OCI-LY7 (cell line): ENCODE results near the gene PSPC1. TPM values are rescaled to one million over a fixed set of nuclear protein-coding genes. Genes with fewer than 3 reads are reported as not detected.

Experiments used
- BruUV-seq: library from RNA; stranded (reverse); fragments of 400-500 nt; replicated peaks from 2 replicates; lab custom pipeline; 2021; lab: Mats Ljungman, UMichigan
- CTCF ChIA-PET: fragments of 300-600 bp; sonication (Branson Sonifier 250); formaldehyde crosslinking; loops from one replicate; lab custom pipeline; 2022; ENCODE audit warnings: antibody characterized with exemption; ENCODE audit not compliant: unreplicated experiment; lab: Charles Lee
- POLR2A ChIA-PET: fragments of 300-600 bp; sonication (Branson Sonifier 250); formaldehyde crosslinking; loops from one replicate; lab custom pipeline; 2022; ENCODE audit warnings: antibody characterized with exemption; lab: Charles Lee
- DNase-seq: peaks from one replicate; pipeline ENCODE4 v3.0.0-alpha.2; 2015; ENCODE audit warnings: low spot score
- H2AFZ ChIP-seq: fragments of 200-600 bp; sonication (generic), shearing (Covaris generic); 2 replicates; pipeline ENCODE4 v1.6.1; 2014; ENCODE audit warnings: mild to moderate bottlenecking, antibody characterized with exemption, low read length, moderate library complexity
- H3K27ac ChIP-seq: fragments of 200-600 bp; sonication (generic); 2 replicates; pipeline ENCODE4 v1.5.1; 2014; ENCODE audit warnings: mixed run types, low read depth, mild to moderate bottlenecking, moderate library complexity, low read length, inconsistent platforms; ENCODE audit not compliant: poor library complexity, severe bottlenecking
- H3K36me3 ChIP-seq: fragments of 200-600 bp; sonication (generic); 2 replicates; pipeline ENCODE4 v1.6.1; 2014; ENCODE audit warnings: mild to moderate bottlenecking, antibody characterized with exemption, low read length, moderate library complexity, mixed read lengths; ENCODE audit not compliant: insufficient read depth
- H3K4me1 ChIP-seq: fragments of 200-600 bp; sonication (generic); 2 replicates; pipeline ENCODE4 v1.5.1; 2014; ENCODE audit warnings: mild to moderate bottlenecking, low read length; ENCODE audit not compliant: insufficient read depth, poor library complexity, severe bottlenecking
- H3K4me2 ChIP-seq: fragments of 200-600 bp; sonication (generic); 2 replicates; pipeline ENCODE4 v1.6.1; 2014; ENCODE audit warnings: mild to moderate bottlenecking, low read length
- H3K4me3 ChIP-seq: fragments of 200-600 bp; sonication (generic); 2 replicates; pipeline ENCODE4 v1.5.1; 2014; ENCODE audit warnings: mild to moderate bottlenecking, low read depth, low read length; ENCODE audit not compliant: poor library complexity, severe bottlenecking
- H3K79me2 ChIP-seq: fragments of 200-600 bp; sonication (generic); 2 replicates; pipeline ENCODE4 v1.6.1; 2016; ENCODE audit warnings: low read depth, mild to moderate bottlenecking, low read length, moderate library complexity, mixed read lengths; ENCODE audit not compliant: insufficient read depth
- H3K9me2 ChIP-seq: fragments of 200-600 bp; sonication (generic); 2 replicates; pipeline ENCODE4 v1.6.1; 2016; ENCODE audit warnings: mild to moderate bottlenecking, low read length, mixed read lengths; ENCODE audit not compliant: insufficient read depth
- H3K9me3 ChIP-seq: fragments of 200-600 bp; sonication (generic); 2 replicates; pipeline ENCODE4 v1.6.1; 2014; ENCODE audit warnings: mild to moderate bottlenecking, mixed run types, low read length, mixed read lengths
- H4K20me1 ChIP-seq: fragments of 200-600 bp; sonication (generic); 2 replicates; pipeline ENCODE4 v1.6.1; 2014; ENCODE audit warnings: mild to moderate bottlenecking, antibody characterized with exemption, low read length, moderate library complexity, mixed read lengths; ENCODE audit not compliant: insufficient read depth
- CTCF ChIP-seq: fragments of 200-600 bp; sonication (generic); conservative IDR thresholded peaks from 2 replicates; pipeline ENCODE4 v1.5.1; 2014; ENCODE audit warnings: mild to moderate bottlenecking, antibody characterized with exemption, low read length, moderate library complexity, mixed read lengths
- EZH2phosphoT487 ChIP-seq: fragments of 200-600 bp; sonication (generic); IDR thresholded peaks from 2 replicates; pipeline ENCODE4 v1.6.1; 2018; ENCODE audit warnings: low read depth, borderline replicate concordance, mild to moderate bottlenecking, mixed run types, antibody characterized with exemption, low read length, moderate library complexity, mixed read lengths
- intact Hi-C: fragments of 100-400 bp; cut with micrococcal nuclease; formaldehyde crosslinking; loops from one replicate; pipeline ENCODE4 v1.10.0; 2022; ENCODE audit not compliant: unreplicated experiment
- total RNA-seq, 2 experiments: library from RNA; depleted of rRNA in 1 of 2; stranded (reverse); fragments of >200 nt in 1 of 2; shearing (Covaris generic) in 1 of 2; gene quantifications; 2 replicates each; pipeline ENCODE4 v1.2.3, GENCODE V29; 2014 to 2022

PSPC1 gene
- total RNA-seq, 2 experiments from 2014 or later = 91.5 to 115 TPM

- no peak for TF ChIP-seq CTCF
- no peak for TF ChIP-seq EZH2phosphoT487
- no peaks in the 10 kb centered on the region for H3K9me2 ChIP-seq
- no peak overlapping the region for H3K27ac ChIP-seq
- no peaks in the 10 kb centered on the region for H4K20me1 ChIP-seq
- H3K4me2 ChIP-seq = no peak overlapping the region
- BruUV-seq = no TSS peak
- no peak overlapping the region for H2AFZ ChIP-seq
- DNase-seq = no peak
- H3K4me1 ChIP-seq = no peaks in the 10 kb centered on the region
- H3K79me2 ChIP-seq = no peaks in the 10 kb centered on the region
- ChIA-PET POLR2A (no interaction called here), CTCF (no interaction called here)
- H3K36me3 ChIP-seq = peaks cover 90% of the 10 kb centered on the region
- intact Hi-C loops = no loop called here
- no peaks in the 10 kb centered on the region for H3K9me3 ChIP-seq
- H3K4me3 ChIP-seq = no peak overlapping the region
Measured at GRCh38 chr13:19664481-19665230, 118.1 kb downstream of the PSPC1 start.

- Histone ChIP-seq H2AFZ (no peak overlapping the region), H3K27ac (no peak overlapping the region), H3K4me2 (no peak overlapping the region), H3K9me2 (no peaks in the 10 kb centered on the region), H4K20me1 (no peaks in the 10 kb centered on the region), H3K4me1 (no peaks in the 10 kb centered on the region), H3K9me3 (no peaks in the 10 kb centered on the region), H3K36me3 (peaks cover 90% of the 10 kb centered on the region), H3K4me3 (no peak overlapping the region), H3K79me2 (no peaks in the 10 kb centered on the region)
- POLR2A ChIA-PET = interaction anchor here (0.6 kb wide), 1 partner anchor 24 kb away, joined by 3 read pairs; no protein-coding TSS in a partner anchor
- DNase-seq = no peak
- no TSS peak for BruUV-seq
- CTCF ChIA-PET = no interaction called here
- intact Hi-C loops = no loop called here
- no peak for TF ChIP-seq EZH2phosphoT487
- no peak for TF ChIP-seq CTCF
Measured at GRCh38 chr13:19663416-19663979, 119.2 kb downstream of the PSPC1 start.

- Histone ChIP-seq H2AFZ (no peak overlapping the region), H3K4me3 (no peak overlapping the region), H3K27ac (no peak overlapping the region), H3K9me2 (no peaks in the 10 kb centered on the region), H4K20me1 (no peaks in the 10 kb centered on the region), H3K36me3 (peaks cover 77% of the 10 kb centered on the region), H3K9me3 (no peaks in the 10 kb centered on the region), H3K4me2 (no peak overlapping the region), H3K4me1 (no peaks in the 10 kb centered on the region), H3K79me2 (no peaks in the 10 kb centered on the region)
- CTCF ChIA-PET = no interaction called here
- BruUV-seq = no TSS peak
- no peak for TF ChIP-seq EZH2phosphoT487
- TF ChIP-seq CTCF = no peak
- no peak for DNase-seq
- POLR2A ChIA-PET = interaction anchor here (0.7 kb wide), 1 partner anchor 192 kb away, joined by 3 read pairs; no protein-coding TSS in a partner anchor
- intact Hi-C loops = no loop called here
Measured at GRCh38 chr13:19661561-19661960, 121.2 kb downstream of the PSPC1 start.
